Activated T-cell treated with anti-CD3 and anti-CD28 coated beads, Interleukin-2, amount 50 U/mL, for 1 hour (primary cell): ENCODE data around the gene SQSTM1.

Experiments used
- DNase-seq: peaks from one replicate; pipeline ENCODE4 v3.0.0-alpha.2; 2020

Gene SQSTM1

DNA sequence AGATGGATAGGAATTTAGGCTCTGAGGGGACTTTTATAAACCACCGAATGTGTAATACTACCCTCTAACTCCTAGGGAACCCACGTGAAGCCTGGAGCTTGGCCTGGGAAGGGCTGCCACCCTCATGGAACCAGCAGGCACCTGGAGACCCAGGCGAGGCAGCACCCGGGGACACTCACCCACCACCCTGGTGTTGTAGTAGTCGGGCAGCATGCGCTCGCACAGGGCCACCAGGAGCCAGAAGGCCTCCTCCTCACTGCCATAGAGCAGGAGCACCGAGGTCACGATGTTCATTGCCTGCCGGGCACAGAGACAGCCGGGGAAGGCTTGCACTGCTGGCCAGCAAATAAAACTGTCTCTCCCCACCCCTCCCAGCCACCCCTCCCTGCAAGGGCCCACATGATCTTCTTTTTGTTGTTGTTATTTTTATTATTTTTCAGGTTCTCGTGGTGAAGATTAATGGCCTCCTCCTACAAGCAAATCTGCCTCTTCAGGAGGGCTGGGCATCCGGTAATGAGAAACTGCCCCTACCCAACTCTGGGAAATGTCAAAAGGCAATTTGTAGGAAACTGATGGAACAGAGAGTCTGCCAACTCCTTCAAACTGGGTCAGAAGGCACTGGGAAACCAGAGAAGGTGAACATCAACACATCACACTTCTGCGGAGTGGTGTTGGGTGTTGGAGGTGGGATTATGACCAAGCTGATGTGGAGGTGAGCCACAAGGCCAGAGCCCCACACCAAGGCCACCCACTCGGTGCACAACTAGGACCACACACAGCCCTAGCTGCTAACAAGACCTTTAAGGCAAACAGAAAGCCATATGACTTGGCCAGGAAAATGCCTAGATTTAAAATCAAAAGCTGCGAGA lies 55.3 kb downstream of the SQSTM1 start:
- DNase-seq, result no peak

DNA sequence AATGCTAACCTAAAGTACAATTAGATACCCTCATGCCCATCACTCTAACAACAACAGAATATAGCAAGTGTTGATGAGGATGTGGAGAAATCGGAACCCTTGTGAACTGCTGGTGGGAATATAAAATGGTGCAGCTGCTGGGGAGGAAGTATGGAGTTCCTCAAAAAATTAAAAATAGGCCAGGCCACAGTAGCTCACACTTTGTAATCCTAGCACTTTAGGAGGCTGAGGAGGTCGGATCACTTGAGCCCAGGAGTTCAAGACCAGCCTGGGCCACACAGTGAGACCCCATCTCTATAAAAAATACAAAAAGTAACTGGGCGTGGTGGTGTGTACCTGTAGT lies 55.9 kb downstream of the SQSTM1 start:
- DNase-seq, result no peak

DNA sequence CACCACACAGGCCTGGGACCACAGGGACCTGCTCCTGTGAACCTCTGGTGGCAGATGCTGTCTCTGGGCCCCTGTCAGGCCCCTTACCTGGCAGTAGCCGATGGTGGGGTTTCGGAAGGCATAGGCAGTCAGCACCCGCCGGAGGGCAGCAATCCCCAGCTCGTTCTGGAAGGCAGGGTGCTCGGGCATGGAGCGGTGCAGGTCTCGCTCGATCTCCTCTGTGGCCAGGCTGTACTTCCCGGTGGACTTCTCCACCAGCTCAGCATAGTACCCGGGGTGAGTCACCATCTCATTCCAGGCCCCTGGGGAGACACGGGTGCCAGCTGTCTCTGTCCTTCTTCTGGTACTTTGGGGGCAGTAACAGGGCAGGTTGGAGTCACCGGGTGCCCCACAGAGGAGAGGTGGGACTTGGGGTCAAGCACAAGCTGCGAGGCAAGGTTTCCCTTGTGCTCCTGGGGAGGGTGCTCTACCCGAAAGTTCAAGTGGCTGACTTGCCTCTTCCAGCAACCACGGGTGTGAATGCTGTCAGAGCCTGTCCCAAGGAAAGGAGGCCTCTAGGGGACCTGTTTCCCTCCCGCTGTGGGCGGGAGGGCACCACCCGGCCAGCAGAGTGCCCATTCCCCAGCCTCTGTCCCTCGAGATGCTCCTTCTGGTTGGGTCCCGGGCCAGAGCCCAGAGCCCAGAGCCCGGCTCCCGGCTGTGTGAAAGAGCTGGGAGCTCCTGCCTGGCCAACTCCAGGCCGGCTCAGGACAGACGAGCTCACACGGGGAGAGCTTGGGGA lies 57.7 kb downstream of the SQSTM1 start:
- DNase-seq, result no peak

DNA sequence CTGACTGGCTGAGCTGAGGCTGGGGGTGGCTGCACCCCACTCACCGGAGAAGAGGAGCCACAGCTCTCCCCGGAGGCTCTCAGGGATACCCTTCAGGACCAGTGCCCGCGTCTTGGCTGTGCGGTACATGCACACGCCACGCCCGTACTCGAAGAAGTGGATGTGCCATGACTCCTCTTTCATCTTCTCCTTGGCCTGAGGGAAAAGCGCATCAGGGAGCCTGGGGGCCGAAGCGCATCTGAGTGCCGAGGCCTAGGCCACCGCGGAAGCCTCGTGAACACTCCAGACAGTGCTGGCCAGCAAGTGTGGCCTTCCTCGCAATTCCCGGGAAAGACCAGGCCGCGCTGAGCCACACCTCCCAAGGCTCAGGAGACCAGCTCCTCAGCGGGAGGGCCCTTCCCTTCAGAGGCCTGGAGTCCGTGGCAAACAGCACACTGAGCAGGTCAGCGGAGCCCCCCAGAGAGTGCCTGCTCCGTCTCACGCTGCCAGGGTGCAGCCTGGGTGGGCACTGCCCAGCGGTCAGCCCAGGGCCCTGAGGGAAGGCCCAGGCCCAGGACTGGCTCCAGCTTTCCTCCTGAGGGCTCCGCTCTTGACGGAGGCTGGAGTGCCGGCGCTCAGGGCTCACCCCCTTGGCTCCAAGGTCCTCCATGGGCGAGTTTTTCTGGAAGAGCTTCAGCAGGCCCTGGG lies 58.4 kb downstream of the SQSTM1 start:
- DNase-seq, result no peak

DNA sequence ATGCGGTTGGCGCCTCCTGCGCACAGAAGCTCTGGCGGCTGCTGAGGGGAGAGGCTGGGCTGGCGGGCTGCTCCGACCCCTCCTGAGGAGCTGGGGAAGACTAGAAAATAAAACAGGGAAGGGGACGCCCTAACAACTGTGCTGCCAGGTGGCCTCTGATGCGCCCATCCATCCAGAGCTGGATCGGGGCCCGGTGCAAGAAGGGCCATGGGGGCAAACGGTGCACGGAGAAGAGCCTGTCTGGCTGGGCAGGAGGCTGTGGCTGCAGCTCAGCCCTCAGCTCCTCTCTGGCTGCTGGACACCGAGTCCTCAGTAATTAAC lies 58.9 kb downstream of the SQSTM1 start:
- DNase-seq, result no peak

DNA sequence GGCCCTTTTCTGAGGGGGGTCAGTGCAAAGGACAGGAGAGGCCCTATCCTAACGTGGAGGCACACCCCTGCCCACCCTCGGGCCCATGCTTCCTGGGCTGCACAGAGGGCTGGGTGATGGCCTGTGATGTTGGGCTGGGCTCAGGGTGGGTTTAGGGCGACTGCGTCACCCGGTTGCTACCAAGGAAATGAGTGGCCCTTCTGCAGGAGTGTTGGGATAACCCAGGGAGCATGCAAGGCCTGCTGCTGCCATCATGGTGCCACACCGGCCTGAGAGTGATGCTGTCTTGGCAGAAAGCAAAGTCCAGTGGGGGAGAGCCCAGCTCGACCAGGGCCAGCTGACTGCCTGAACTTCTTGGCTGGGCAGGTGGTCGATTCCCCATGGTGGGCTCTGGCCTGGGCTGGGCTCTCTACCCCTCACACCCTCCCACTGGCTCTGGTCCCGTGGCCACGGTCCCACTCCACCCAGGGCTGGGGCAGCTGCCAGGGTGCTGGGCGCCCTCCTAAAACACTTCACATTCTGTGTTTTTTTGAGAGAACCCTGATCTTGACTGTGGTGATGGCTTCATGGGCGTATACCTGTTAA lies 59.5 kb downstream of the SQSTM1 start:
- no peak for DNase-seq

DNA sequence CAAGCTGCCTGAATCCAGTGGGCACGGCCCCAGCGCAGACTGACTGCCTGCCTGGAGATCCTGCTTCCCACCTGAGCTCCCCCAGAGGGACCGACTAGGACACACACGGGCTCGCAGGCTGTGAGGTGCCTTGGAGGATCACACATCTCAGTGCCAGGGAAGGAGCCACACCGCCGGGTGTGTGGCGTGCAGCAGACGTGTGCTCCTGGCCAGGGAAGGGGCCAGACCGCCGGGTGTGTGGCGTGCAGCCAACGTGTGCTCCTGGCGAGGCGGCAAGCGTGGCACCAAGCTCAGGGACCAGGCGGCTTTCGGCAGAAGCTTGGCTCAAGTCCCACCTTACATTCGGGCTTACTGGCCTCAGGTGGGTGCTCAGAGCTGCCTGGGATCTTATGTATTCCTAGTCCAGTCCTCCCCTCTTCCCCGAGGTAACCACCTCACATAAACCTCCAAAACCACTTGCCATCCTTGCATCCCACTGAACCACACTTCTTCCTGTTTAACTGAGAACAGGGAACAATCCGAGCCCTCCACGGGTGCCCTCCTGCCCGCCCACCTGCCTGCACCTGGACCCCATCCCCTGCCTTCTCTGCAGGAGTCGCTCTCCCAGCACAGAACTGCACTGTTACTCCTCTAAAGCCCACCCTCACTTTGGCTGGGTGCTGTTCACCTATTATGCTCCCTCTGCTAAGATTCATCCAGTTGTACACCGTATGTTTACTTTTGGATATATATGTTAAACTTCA lies 60.3 kb downstream of the SQSTM1 start:
- DNase-seq, result no peak

DNA sequence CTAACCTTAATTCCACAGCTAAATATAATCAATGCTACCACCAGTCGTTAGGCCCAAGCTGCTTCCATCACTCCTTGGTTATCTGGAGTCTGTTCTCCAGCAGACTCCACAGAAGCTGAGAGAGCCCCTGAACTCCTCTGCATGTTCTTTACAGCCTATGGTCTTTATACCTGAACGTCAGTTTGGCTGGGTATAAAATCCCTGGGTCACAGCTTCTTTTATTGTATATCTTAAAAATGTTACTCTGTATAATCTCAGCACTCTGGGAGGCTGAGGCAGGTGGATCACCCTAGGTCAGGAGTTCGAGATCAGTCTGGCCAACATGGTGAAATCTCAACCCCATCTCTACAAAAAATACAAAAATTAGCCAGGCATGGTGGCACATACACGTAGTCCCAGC lies 61.6 kb downstream of the SQSTM1 start:
- DNase-seq, result no peak

DNA sequence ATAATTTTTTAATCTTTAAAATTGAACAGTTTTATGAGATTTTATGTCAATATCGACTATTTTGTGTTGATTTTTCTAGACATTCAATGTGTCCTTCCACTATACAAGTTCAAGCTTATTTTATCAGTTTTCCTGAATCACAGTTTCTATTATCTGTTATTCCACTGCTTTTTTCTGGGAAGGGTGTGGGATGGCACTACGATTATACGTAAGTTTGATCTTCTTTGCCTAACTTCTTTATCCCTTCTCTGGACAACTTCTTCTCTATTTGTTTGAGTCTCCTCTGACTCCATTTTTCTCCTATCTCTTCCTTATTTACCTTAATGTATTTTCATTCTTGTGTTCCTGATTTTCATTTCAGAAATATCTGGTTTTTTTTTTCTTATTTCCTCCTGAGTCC lies 62.5 kb downstream of the SQSTM1 start:
- DNase-seq, result no peak

DNA sequence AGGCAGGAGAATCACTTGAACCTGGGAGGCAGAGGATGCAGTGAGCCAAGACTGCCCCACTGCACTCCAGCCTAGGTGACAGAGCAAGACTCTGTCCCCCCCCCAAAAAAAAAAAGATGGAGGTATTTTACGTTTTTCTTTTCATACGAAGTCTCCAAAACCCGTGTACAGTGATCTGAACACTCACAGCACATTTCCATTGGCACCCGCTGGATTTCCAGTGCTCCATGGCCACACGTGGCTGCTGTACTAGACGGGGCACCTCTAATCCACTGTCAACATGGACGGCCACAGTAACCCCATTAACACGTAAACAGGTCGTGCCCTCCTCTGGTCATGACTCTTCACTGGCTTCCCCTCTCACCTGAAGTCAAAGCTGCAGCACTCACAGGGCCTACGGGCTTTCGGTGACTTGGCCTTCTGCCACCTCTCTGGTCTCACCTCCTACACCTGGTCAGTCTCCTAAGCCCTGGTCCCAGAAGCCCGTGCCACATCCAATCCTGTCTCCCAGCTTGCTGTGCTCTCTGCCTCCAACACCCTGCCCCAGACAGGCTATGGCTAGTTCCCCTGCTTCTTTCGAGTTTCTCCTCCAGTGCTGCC lies 64.9 kb downstream of the SQSTM1 start:
- DNase-seq, result no peak

DNA sequence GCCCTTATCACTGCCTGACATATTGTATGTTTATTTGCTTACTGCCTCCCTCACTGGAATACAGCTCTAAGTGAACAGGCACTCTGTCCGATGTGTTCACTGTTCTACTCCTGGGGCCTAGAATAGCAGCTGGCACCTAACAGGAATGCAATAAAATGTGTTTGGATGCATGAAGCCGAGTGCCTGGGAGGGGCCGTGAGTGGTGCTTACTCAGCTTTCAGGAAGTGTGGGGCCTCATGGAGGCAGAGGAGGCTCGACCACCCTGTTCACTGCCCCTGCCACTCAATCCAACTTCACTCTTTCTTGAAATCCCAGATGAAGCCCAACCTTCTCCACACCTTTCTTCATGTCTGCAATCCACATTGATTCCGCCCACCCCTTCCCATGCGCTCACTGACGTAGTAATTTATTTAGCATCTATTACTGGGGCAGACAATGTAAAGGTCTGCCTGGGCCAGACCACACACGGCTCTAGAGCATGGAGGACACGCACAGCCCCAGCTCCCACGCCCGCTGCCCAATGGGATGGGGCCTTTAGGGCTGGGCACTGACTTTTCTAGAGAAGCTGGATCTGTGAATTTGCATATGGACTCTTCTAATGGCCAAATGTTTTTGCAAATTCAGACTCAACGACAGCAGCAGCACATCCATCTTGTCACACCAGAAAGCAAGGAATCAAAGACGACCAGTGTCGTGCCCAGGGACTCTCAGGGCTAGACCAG lies 65.6 kb downstream of the SQSTM1 start:
- DNase-seq, result no peak

DNA sequence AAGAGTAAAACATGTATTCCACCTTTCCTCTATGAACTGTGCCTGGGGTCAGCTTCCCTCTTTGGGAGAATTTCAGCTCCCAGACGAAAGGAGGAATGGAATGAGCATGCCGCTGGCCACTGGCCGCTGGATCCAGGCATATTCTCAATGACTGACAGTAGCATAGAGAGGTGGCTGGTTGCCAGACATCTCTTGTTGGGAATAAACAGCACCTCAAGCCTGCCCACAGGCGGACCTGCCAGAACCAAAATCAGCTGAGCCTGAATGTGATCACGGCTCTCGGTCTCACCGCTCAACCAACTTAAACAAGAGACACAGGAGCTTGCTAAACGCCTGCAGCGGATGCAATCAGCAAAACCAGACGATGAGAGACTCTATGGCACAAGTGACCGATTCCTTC lies 66.4 kb downstream of the SQSTM1 start:
- DNase-seq, result no peak
